ENCODE data around the gene RBMXL3.
"Not testable (repeated sequence)": the region's sequence is repeated elsewhere in the genome, so short reads cannot be mapped to it uniquely, and the experiment has no call there.

RBMXL3 gene

GRCh38 chrX:115190636-115191489 is 1.7 kb downstream of the RBMXL3 start:
- DNase-seq (ENCODE audit: insufficient read length, low spot score): no peak
- FAIRE-seq: no peak
- TF ChIP-seq SPI1 (IDR thresholded peaks at IDR 0.05; ENCODE audit: low read depth, low read length): no peak
- no peak for TF ChIP-seq TAF1 (IDR thresholded peaks at IDR 0.05; ENCODE audit: low read depth, low read length)
- TF ChIP-seq PAX5 (IDR thresholded peaks at IDR 0.05; ENCODE audit: insufficient read depth, low read length, severe bottlenecking): no peak
- TF ChIP-seq POLR2A (IDR thresholded peaks at IDR 0.05; ENCODE audit: low read depth, low read length): no peak
- TF ChIP-seq POLR2AphosphoS5 (IDR thresholded peaks at IDR 0.05; ENCODE audit: low read depth, low read length): no peak
- no peak for TF ChIP-seq POU2F2 (IDR thresholded peaks at IDR 0.05; ENCODE audit: low read depth, low read length)

DNA sequence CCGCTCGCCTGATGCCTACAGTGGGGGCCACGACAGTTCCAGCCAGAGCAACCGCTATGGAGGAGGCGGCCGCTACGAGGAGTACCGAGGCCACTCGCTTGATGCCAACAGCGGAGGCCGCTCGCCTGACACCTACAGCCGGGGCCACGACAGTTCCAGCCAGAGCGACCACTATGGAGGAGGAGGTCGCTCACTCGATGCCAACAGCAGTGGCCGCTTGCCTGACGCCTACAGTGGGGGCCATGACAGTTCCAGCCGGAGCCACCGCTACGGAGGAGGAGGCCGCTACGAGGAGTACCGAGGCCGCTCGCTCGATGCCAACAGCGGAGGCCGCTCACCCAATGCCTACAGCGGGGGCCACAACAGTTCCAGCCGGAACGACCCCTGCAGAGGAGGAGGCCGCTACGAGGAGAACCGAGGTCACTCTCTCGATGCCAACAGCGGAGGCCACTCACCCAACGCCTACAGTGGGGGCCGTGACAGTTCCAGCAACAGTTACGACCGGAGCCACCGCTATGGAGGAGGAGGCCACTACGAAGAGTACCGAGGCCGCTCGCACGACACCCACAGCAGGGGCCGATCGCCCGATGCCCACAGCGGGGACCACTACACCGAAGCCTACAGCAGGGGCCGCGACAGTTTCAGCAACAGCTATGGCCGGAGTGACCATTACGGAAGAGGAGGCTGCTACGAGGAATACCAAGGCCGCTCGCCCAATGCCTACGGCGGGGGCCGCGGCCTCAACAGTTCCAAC is 2.5 kb downstream of the RBMXL3 start:
- TF ChIP-seq POLR2AphosphoS5 (IDR thresholded peaks at IDR 0.05; ENCODE audit: low read depth, low read length) (no peak), POU2F2 (IDR thresholded peaks at IDR 0.05; ENCODE audit: low read depth, low read length) (no peak), POLR2A (IDR thresholded peaks at IDR 0.05; ENCODE audit: low read depth, low read length) (no peak), PAX5 (IDR thresholded peaks at IDR 0.05; ENCODE audit: insufficient read depth, low read length, severe bottlenecking) (no peak), SPI1 (IDR thresholded peaks at IDR 0.05; ENCODE audit: low read depth, low read length) (no peak), TAF1 (IDR thresholded peaks at IDR 0.05; ENCODE audit: low read depth, low read length) (no peak)
- no peak for FAIRE-seq
- no peak for DNase-seq (ENCODE audit: insufficient read length, low spot score)

DNA sequence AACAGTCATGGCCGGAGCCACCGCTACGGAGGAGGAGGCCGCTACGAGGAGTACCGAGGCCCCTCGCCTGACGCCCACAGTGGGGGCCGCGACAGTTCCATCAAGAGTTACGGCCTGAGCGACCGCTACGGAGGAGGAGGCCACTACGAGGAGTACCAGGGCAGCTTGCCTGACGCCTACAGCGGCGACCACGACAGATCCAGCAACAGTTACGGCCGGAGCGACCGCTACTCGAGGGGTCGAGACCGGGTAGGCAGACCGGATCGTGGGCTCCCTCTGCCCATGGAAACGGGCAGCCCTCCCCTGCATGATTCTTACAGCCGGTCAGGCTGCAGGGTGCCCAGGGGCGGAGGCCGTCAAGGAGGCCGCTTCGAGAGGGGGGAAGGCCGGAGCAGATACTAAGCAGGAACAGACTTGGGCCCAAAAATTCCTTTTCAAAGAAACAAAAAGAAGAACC is 3.1 kb downstream of the RBMXL3 start:
- DNase-seq (ENCODE audit: insufficient read length, low spot score): no peak

DNA sequence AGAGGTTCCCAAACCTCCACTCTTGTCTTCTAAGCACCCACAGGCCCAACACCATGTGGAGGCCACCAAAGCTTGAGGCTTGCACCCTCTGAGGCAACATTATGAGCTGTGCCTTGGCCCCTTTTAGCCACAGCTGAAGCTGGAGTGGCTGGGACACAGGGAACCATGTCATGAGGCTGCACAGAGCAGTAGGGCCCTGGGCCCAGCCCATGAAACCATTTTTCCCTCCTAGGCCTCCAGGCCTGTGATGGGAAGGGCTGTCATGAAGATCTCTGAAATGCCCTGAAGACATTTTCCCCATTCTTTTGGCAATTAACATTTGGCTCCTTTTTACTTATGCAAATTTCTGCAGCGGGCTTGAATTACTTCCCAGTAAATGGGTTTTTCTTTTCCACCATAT is 14.8 kb downstream of the RBMXL3 start:
- DNase-seq (ENCODE audit: insufficient read length, low spot score): no peak
- TF ChIP-seq TAF1 (IDR thresholded peaks at IDR 0.05; ENCODE audit: low read depth, low read length): no peak
- no peak for TF ChIP-seq POLR2A (IDR thresholded peaks at IDR 0.05; ENCODE audit: low read depth, low read length)
- TF ChIP-seq POLR2AphosphoS5 (IDR thresholded peaks at IDR 0.05; ENCODE audit: low read depth, low read length): no peak
- no peak for TF ChIP-seq POU2F2 (IDR thresholded peaks at IDR 0.05; ENCODE audit: low read depth, low read length)
- no peak for TF ChIP-seq PAX5 (IDR thresholded peaks at IDR 0.05; ENCODE audit: insufficient read depth, low read length, severe bottlenecking)
- TF ChIP-seq SPI1 (IDR thresholded peaks at IDR 0.05; ENCODE audit: low read depth, low read length): no peak
- no peak for FAIRE-seq

More for the DNA sequence above, 3.1 kb downstream of the RBMXL3 start:
- no peak for FAIRE-seq
- TF ChIP-seq PAX5 (IDR thresholded peaks at IDR 0.05; ENCODE audit: insufficient read depth, low read length, severe bottlenecking): no peak
- no peak for TF ChIP-seq POU2F2 (IDR thresholded peaks at IDR 0.05; ENCODE audit: low read depth, low read length)
- no peak for TF ChIP-seq SPI1 (IDR thresholded peaks at IDR 0.05; ENCODE audit: low read depth, low read length)
- TF ChIP-seq POLR2AphosphoS5 (IDR thresholded peaks at IDR 0.05; ENCODE audit: low read depth, low read length): no peak
- no peak for TF ChIP-seq TAF1 (IDR thresholded peaks at IDR 0.05; ENCODE audit: low read depth, low read length)
- TF ChIP-seq POLR2A (IDR thresholded peaks at IDR 0.05; ENCODE audit: low read depth, low read length): no peak

GRCh38 chrX:115209547-115209946 is 20.3 kb downstream of the RBMXL3 start:
- FAIRE-seq: not testable (repeated sequence)

DNA sequence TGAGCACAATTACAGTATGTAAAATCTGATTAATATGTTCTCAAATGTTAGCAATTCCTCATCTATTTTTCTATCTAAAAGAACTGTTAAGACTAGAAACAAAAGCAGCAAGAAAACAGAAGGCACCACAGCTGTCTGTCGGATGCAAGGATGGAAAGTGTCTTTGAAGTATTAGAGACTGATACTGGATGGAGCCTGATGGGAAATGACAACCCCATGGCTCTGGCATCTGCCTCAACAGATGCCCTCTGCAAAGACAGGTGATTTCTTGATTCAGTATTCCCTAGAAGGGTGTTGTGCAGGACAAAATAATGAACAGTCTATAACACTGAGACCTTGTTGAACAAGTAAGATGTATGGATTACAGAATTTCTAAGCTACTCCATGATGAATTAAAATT is 24.9 kb downstream of the RBMXL3 start:
- no peak for TF ChIP-seq TAF1 (IDR thresholded peaks at IDR 0.05; ENCODE audit: low read depth, low read length)
- TF ChIP-seq POU2F2 (IDR thresholded peaks at IDR 0.05; ENCODE audit: low read depth, low read length): no peak
- no peak for TF ChIP-seq PAX5 (IDR thresholded peaks at IDR 0.05; ENCODE audit: insufficient read depth, low read length, severe bottlenecking)
- TF ChIP-seq POLR2A (IDR thresholded peaks at IDR 0.05; ENCODE audit: low read depth, low read length): no peak
- FAIRE-seq: no peak
- DNase-seq (ENCODE audit: insufficient read length, low spot score): no peak

More at GRCh38 chrX:115209547-115209946, 20.3 kb downstream of the RBMXL3 start:
- not testable (repeated sequence) for DNase-seq (ENCODE audit: insufficient read length, low spot score)

DNA sequence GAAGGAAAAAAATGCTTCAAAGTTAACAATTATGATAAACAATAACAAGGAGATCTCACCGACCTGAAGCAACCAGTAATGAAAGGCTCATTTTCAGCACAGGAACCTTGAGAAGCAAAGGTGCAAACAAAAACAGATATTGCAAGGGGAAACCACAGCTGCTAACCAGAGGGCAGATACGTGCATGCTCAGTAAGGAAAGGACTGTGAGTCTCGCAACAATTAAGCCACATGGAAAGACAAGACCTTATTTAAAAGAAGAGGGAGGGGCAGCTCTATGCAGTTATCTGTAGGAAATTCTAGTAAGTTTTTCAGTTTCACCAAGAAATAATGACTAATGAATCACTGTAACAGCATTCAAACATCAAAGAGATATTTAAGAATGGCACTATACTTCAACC is 25.4 kb downstream of the RBMXL3 start:
- FAIRE-seq (no peak), DNase-seq (ENCODE audit: insufficient read length, low spot score) (no peak)
- TF ChIP-seq POLR2AphosphoS5 (IDR thresholded peaks at IDR 0.05; ENCODE audit: low read depth, low read length): no peak
- no peak for TF ChIP-seq PAX5 (IDR thresholded peaks at IDR 0.05; ENCODE audit: insufficient read depth, low read length, severe bottlenecking)
- no peak for TF ChIP-seq SPI1 (IDR thresholded peaks at IDR 0.05; ENCODE audit: low read depth, low read length)
- TF ChIP-seq POLR2A (IDR thresholded peaks at IDR 0.05; ENCODE audit: low read depth, low read length): no peak
- no peak for TF ChIP-seq POU2F2 (IDR thresholded peaks at IDR 0.05; ENCODE audit: low read depth, low read length)
- no peak for TF ChIP-seq TAF1 (IDR thresholded peaks at IDR 0.05; ENCODE audit: low read depth, low read length)

DNA sequence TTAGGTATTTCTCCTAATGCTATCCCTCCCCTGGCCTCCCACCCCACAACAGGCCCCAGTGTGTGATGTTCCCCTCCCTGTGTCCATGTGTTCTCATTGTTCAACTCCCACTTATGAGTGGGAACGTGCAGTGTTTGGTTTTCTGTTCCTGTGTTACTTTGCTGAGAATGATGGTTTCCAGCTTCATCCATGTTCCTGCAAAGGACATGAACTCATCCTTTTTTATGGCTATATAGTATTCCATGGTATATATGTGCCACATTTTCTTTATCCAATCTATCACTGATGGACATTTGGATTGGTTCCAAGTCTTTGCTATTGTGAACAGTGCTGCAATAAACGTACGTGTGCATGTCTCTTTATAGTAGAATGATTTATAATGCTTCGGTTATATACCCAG is 28.1 kb downstream of the RBMXL3 start:
- FAIRE-seq; DNase-seq (ENCODE audit: insufficient read length, low spot score): not testable (repeated sequence)

DNA sequence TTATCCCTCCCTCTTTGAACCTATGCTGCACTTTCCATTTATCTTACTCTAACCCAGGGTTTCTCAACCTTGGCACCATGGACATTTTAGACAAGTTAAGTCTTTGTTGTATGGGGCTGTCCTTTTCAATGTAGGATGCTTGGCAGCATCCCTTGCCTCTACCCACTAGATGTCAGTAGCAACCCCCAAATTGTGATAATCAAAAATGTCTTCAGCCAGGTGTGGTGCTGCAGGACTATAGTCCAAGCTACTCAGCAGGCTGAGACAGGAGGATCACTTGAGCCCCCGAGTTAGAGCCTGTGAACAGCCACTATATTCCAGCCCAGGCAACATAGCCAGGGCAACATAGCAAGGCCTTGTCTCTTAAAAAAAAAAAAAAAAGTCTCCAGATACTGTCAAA is 37.7 kb downstream of the RBMXL3 start:
- FAIRE-seq: no peak
- DNase-seq (ENCODE audit: insufficient read length, low spot score): no peak
- no peak for TF ChIP-seq POU2F2 (IDR thresholded peaks at IDR 0.05; ENCODE audit: low read depth, low read length)
- TF ChIP-seq PAX5 (IDR thresholded peaks at IDR 0.05; ENCODE audit: insufficient read depth, low read length, severe bottlenecking): no peak
- TF ChIP-seq TAF1 (IDR thresholded peaks at IDR 0.05; ENCODE audit: low read depth, low read length): no peak
- TF ChIP-seq POLR2AphosphoS5 (IDR thresholded peaks at IDR 0.05; ENCODE audit: low read depth, low read length): no peak
- TF ChIP-seq POLR2A (IDR thresholded peaks at IDR 0.05; ENCODE audit: low read depth, low read length): no peak
- no peak for TF ChIP-seq SPI1 (IDR thresholded peaks at IDR 0.05; ENCODE audit: low read depth, low read length)

Data from GM12891 (cell line).